ENCODE data around the gene SPATS2L.
"Not testable (repeated sequence)": the region's sequence is repeated elsewhere in the genome, so short reads cannot be mapped to it uniquely, and the experiment has no call there.

SPATS2L gene

GRCh38 chr2:200320991-200321390 is 14.5 kb downstream of the SPATS2L start:
- no peak for DNase-seq (ENCODE audit: low spot score)

- no peak for DNase-seq (ENCODE audit: low spot score)
Measured at GRCh38 chr2:200321780-200322534, 15.5 kb downstream of the SPATS2L start.

GRCh38 chr2:200322607-200323006 is 16.1 kb downstream of the SPATS2L start:
- no peak for DNase-seq (ENCODE audit: low spot score)

- DNase-seq (ENCODE audit: low spot score), result no peak
Measured at GRCh38 chr2:200324362-200324761, 17.9 kb downstream of the SPATS2L start.

GRCh38 chr2:200329384-200329783 is 22.9 kb downstream of the SPATS2L start:
- no peak for DNase-seq (ENCODE audit: low spot score)

- DNase-seq (ENCODE audit: low spot score), result no peak
Measured at GRCh38 chr2:200329798-200330197, 23.3 kb downstream of the SPATS2L start.

GRCh38 chr2:200330351-200331060 is 24.0 kb downstream of the SPATS2L start:
- DNase-seq (ENCODE audit: low spot score), result no peak

GRCh38 chr2:200331061-200331400 is 24.5 kb downstream of the SPATS2L start:
- DNase-seq (ENCODE audit: low spot score), result no peak

- no peak for DNase-seq (ENCODE audit: low spot score)
Measured at GRCh38 chr2:200335657-200336056, 29.2 kb downstream of the SPATS2L start.

- DNase-seq (ENCODE audit: low spot score), result no peak
Measured at GRCh38 chr2:200336980-200337615, 30.6 kb downstream of the SPATS2L start.

- no peak for DNase-seq (ENCODE audit: low spot score)
Measured at GRCh38 chr2:200337621-200338020, 31.1 kb downstream of the SPATS2L start.

GRCh38 chr2:200338692-200339091 is 32.2 kb downstream of the SPATS2L start:
- no peak for DNase-seq (ENCODE audit: low spot score)

- DNase-seq (ENCODE audit: low spot score), result no peak
Measured at GRCh38 chr2:200340508-200341224, 34.2 kb downstream of the SPATS2L start.

GRCh38 chr2:200341376-200341775 is 34.9 kb downstream of the SPATS2L start:
- DNase-seq (ENCODE audit: low spot score), result no peak

- DNase-seq (ENCODE audit: low spot score), result no peak
Measured at GRCh38 chr2:200342235-200342634, 35.7 kb downstream of the SPATS2L start.

- DNase-seq (ENCODE audit: low spot score), result no peak
Measured at GRCh38 chr2:200342654-200343053, 36.2 kb downstream of the SPATS2L start.

GRCh38 chr2:200344202-200344601 is 37.7 kb downstream of the SPATS2L start:
- DNase-seq (ENCODE audit: low spot score), result not testable (repeated sequence)

- DNase-seq (ENCODE audit: low spot score), result no peak
Measured at GRCh38 chr2:200345975-200346374, 39.5 kb downstream of the SPATS2L start.

GRCh38 chr2:200347301-200347700 is 40.8 kb downstream of the SPATS2L start:
- DNase-seq (ENCODE audit: low spot score), result no peak

- no peak for DNase-seq (ENCODE audit: low spot score)
Measured at GRCh38 chr2:200348897-200349563, 42.5 kb downstream of the SPATS2L start.

GRCh38 chr2:200349868-200350267 is 43.4 kb downstream of the SPATS2L start:
- DNase-seq (ENCODE audit: low spot score), result no peak

- no peak for DNase-seq (ENCODE audit: low spot score)
Measured at GRCh38 chr2:200350850-200351285, 44.4 kb downstream of the SPATS2L start.

All from kidney capillary endothelial cell (primary cell).